HG03139 (cell line): ENCODE results near the gene NEURL3.
"Not testable (repeated sequence)": the region's sequence is repeated elsewhere in the genome, so short reads cannot be mapped to it uniquely, and the experiment has no call there.

Source experiments
- ATAC-seq: cut with Tn5 transposase; IDR thresholded peaks from one replicate; pipeline ENCODE4 v1.9.1; 2021; ENCODE audit not compliant: unreplicated experiment

The NEURL3 gene

DNA sequence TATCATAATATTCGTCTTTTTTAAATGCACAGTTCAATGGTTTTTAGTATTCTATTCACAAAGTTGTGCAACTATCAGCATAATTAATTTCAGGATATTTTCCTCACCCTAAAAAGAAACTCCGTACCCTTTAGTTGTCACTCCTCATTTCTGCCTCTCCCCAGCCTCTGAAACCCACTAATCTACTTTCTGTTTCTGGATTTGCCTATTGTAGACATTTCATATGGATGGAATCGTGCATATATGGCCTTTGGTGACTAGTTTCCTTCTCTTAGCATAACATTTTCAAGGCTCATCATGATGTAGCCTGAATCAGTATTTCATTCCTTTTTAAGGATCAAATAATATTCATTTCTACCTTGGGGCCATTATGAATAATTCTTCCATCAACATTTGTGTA is 18.5 kb downstream of the NEURL3 start:
- ATAC-seq = no peak

DNA sequence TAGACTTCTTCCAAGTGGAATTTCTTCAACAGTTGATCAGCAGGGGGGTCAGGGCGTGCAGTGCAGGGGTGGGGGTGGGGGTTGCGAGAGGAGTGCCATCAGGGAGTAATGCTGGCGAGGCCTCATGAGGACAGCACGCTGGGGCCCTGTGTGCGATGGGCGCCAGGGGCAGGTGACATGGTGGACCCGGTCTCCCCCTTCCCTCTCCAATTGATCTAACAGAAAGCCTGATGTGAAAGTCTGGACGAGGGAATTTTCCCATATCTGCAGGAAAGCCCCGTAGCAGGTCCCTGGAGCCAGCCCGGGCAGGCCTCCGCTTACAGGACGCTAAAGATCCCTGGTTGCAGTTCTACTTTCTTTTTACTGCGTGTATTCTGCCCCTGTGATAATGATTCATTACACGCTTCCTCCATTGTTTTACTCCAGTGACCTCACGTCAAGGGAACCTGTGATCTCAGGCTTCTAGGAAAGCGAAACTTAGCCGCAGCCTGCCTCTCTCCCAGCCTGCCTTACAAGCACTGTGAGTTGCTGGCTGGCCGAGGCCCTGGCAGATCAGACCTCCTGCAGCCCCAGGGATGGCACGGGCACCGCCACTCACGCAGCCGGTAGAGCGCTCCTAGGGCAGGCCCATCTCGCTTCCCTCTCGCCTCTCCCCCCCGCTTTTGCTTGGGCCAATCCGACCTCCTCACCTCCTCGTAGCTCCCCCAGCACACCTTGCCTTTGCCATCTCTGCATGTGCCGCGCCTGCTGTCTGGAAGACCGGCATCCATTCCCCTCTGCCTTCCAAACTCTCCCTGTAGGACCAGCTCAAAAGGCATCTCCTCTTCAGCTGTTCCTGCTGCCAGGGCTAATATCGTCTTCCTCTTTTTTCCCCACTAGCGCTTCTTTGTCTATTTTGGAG is 19.2 kb downstream of the NEURL3 start:
- ATAC-seq = peak; percentile 63

DNA sequence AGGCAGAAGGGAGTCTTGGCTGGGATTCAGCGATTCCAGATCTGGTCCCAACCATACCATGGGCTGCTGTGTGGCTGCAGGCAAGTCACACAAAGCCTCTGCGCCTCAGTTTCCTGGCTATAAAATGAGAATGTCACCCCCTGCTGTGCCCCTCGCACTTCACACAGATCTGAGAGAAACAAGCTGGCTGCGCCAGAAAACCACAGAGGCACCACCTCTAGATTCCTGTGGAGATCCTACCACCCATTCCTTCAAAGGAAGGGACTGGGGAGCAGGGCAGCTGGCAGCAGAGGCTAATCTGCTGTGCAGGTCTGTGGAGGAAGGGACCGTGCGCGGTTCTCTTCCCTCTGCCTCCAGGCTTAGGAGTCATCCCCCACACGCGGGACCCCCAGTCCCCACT is 19.8 kb downstream of the NEURL3 start:
- no peak for ATAC-seq

GRCh38 chr2:96484091-96484490 is 21.1 kb downstream of the NEURL3 start:
- ATAC-seq = no peak

DNA sequence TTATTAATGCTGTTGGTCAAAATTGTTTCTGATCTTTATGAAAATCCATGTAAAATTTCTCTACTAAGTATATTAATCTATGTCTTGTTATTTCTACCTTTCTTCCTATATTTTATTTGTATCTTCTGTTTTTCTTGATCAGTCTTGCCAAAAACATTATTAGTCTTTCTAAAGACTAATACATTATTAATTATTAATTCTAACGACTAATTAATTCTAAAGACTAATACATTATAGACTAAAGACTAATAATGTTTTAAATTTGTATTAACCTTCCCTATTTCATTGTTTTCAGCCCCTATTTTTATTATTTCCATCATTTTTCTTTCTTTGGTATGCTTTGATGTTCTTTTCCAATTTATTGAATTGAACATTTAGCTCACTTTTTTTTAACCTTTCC is 27.7 kb downstream of the NEURL3 start:
- ATAC-seq = no peak

GRCh38 chr2:96471772-96472171 is 33.4 kb downstream of the NEURL3 start:
- no peak for ATAC-seq

DNA sequence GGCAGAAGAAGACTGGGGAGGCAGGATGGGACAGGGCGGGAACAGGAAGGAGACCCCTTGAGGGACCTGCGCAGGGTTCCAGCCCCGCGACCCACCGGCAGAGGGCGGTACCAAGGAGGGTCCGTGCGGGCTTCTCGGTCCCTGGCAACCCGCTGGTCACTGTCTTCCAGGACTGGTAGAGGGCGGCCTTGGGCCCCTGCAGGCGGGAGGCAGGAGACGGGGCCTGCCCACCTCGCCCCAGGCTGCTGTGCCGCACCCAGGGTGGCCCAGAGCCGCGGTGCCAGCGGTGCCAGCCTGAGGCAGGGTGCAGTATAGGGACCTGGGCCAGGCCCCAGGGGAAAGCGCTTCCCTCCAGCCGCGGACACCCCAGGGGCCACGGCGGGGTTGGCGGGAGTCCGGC is 34.5 kb downstream of the NEURL3 start:
- ATAC-seq = no peak

- no peak for ATAC-seq
Measured at GRCh38 chr2:96470109-96470508, 35.0 kb downstream of the NEURL3 start.

DNA sequence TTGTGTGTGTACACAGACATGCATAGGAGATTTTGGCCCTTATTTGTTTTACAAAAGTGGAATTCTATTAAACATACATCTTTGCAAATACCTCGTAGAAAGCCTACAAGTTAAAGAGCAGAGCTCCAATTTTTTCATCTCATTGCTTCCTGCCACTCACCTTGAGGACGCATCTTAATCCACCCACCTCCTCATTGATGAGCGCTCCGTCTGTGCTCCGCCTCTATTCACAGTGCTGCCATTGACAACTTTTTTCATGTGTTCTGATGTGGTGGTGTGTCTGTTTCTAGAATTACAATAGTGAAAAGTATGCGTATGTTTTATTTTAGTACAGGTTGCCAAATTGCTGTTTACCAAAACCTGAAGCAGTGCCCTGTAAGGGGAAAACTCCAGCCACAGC is 36.3 kb downstream of the NEURL3 start:
- no peak for ATAC-seq

DNA sequence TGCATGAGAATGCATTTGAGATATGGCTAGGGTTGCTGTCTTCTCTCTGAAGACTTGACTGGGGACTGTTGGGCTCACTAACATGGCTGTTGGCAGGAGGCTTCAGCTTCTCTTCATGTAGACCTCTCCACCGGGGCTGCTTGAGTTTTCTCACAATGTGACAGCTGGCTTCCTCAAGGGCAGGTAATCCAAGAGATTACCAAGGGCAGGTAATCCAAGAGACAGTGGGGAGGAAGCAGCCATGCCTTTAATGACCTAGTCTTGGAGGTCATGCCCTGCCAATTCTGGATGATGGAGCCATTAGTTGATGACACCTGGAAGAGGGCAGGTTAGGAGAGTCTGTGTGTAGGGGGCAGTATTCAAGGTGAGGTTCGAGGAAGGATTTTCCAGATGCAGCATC is 40.5 kb downstream of the NEURL3 start:
- no peak for ATAC-seq

DNA sequence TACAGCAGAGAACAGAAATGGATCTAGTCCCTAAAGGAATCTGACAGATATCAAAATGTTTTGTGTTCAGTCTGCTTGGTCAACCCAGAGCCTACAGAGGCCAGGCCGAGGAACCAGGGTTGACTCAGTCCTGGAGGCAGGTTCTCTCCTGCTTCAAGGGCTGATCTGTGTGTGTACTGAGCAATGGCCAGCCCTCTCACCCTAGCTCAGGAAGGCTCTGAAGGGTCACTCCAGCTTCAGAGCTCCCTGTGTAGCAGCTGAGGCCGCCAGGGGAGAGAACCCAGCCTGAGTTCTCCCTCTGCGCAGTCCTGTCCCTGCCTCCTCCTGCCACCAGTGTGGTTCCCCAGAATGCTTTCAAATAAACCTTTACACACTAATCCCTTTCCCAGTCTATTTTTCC is 41.1 kb downstream of the NEURL3 start:
- ATAC-seq = no peak

DNA sequence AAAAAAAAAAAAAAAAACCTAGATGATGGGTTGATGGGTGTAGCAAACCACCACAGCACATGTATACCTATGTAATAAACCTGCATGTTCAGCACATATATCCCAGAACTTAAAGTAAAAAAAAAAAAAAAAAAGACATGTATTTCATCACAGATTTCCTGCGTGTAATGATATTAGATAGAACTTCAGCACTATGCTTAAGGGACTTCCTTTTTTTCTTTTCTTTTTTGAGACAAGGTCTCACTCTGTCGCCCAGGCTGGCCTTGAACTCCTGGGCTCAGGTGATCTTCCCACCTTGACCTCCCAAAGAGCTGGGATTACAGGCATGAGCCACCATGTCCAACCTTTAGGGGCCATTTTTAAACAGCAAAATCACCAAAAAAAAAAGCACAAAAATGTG is 42.0 kb downstream of the NEURL3 start:
- no peak for ATAC-seq

DNA sequence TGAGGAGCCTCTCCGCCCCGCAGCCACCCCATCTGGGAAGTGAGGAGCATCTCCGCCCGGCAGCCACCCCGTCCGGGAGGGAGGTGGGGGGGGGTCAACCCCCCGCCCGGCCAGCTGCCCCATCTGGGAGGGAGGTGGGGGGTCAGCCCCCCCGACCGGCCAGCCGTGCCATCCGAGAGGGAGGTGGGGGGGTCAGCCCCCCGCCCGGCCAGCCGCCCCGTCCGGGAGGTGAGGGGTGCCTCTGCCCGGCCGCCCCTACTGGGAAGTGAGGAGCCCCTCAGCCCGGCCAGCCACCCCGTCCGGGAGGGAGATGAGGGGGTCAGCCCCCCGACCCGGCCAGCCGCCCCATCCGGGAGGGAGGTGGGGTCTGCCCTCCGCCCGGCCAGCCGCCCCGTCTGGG is 43.5 kb downstream of the NEURL3 start:
- ATAC-seq = not testable (repeated sequence)

DNA sequence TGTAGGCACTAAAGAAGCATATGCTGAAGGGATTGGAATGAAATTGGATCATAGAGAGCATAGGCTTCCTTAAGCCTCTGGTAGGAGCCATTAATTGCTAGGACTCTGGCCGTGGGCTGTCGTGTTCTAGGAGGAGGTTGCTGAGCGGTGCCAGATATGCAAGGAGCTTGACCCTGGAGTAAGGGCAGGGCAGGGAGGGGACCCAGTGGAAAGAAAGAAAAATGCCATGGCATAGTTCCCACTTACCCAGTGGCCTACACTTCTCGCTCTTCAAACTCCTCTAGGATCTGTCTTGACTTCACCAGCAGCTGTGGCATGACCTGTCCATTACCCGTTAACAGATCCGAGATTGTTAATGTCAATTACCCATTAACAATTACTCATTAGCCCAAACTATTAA is 53.1 kb downstream of the NEURL3 start:
- no peak for ATAC-seq

DNA sequence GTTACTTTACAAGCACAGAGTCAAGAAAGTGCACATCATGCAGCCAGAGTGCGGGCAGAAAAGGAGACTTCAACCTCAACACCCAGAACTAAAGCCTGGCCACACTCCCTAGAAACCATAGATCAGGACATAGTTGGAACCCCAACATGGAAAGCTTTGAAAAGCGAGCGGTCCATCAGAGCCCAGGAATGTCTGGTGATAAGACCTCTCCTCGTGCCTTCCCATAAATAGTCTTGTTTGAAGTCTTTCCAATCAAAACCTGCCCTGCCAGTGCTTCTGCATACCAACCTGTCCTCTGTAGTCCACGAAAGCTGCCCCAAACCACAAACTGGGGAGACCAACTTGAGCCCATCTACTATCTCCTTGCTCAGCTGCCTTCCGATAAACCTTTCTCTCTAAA is 55.5 kb downstream of the NEURL3 start:
- no peak for ATAC-seq

DNA sequence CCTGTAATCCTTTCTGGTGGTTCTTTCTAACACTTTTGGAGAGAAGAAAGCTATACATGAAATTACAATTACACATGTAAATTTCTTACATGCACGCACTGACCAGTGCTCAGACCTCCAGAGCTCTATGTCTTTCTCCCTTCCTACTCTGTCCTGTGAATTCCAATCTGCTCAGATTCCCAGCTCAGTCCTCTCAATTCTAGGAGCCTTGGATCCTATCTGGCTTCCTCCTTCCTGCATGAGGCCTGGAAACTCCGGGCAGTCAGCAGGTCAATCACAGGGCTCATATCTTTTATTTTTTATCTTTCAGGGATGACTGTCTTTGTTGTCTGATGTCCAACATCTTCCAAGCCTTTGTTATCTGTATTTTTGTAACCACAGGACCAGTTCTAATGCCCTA is 56.0 kb downstream of the NEURL3 start:
- ATAC-seq = no peak

GRCh38 chr2:96447726-96448125 is 57.4 kb downstream of the NEURL3 start:
- no peak for ATAC-seq
